Coronary artery (tissue), 2 donors: Measurements from ENCODE around the gene ALKBH5.
A peak's percentile ranks its signal among the peaks of the same experiment; 100 is the strongest.

Experiments used
- DNase-seq: peaks from one replicate; pipeline ENCODE4 v3.0.0-alpha.2; 2017; ENCODE audit warnings: low spot score
- H3K27ac ChIP-seq, 2 donors: fragments of 200-600 bp; sonication (generic); one replicate each; pipeline ENCODE4 v1.5.1; 2016 to 2019
- H3K4me3 ChIP-seq: fragments of 200-600 bp; sonication (generic); 2 replicates; pipeline ENCODE4 v1.5.1; 2016; ENCODE audit warnings: mild to moderate bottlenecking, moderate library complexity
- CTCF ChIP-seq: fragments of 200-600 bp; sonication (generic); IDR thresholded peaks from one replicate; pipeline ENCODE4 v1.5.1; 2019; ENCODE audit warnings: antibody characterized with exemption

Gene ALKBH5

DNA sequence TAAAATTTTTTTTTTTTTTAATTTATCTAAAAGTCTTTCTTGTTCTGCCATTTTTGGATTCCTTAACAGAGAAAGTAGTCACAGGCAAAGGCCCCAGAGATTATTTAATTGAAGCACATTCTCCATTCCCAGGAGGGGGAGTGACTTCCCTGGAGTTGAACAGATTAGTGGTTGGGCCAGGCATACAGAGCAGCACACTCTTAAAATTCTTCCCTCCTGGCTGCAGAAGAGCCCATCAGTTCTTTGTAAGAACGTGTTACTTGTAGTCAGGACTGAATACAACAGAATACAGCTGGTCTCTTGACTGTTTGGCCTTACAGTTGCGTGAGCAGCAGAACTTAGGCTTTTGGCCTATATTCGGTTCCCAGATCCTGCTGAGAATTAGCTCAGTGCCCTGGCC is 1.8 kb downstream of the ALKBH5 start:
- Histone ChIP-seq H3K27ac (peak overlapping the region; percentile 57 to 99), H3K4me3 (peak overlapping the region; percentile 89)
- no peak for DNase-seq
- TF ChIP-seq CTCF, result no peak

- peak overlapping the region; percentile 57 to 99 for H3K27ac ChIP-seq
- no peak for TF ChIP-seq CTCF
- peak overlapping the region; percentile 89 for H3K4me3 ChIP-seq
- no peak for DNase-seq
These were observed 2.4 kb downstream of the ALKBH5 start for GRCh38 chr17:18185832-18186626.

DNA sequence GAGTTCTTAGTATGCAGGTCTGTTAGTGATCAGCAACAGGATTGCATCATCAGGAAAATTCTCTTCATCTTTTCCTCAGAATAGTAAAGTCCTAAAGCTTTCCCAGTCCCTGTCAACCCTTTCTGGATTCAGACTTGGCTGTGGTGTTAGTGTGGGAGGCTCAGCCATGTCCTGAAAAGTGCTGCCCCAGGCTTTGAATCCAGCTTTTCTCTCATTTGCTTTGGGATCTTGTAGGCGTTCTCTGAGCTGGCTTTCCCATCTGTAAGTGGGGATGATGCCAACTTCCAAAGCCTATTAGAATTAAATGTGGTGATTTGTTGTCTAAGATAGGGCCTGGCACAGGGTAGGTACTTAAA is 3.0 kb downstream of the ALKBH5 start:
- Histone ChIP-seq H3K27ac (peak overlapping the region; percentile 57 to 99), H3K4me3 (peak overlapping the region; percentile 89)
- TF ChIP-seq CTCF, result no peak
- DNase-seq, result no peak

- peak overlapping the region; percentile 89 for H3K4me3 ChIP-seq
- no peak for TF ChIP-seq CTCF
- peak overlapping the region; percentile 57 to 99 for H3K27ac ChIP-seq
- DNase-seq, result no peak
These were observed 3.6 kb downstream of the ALKBH5 start for GRCh38 chr17:18187226-18187625.

DNA sequence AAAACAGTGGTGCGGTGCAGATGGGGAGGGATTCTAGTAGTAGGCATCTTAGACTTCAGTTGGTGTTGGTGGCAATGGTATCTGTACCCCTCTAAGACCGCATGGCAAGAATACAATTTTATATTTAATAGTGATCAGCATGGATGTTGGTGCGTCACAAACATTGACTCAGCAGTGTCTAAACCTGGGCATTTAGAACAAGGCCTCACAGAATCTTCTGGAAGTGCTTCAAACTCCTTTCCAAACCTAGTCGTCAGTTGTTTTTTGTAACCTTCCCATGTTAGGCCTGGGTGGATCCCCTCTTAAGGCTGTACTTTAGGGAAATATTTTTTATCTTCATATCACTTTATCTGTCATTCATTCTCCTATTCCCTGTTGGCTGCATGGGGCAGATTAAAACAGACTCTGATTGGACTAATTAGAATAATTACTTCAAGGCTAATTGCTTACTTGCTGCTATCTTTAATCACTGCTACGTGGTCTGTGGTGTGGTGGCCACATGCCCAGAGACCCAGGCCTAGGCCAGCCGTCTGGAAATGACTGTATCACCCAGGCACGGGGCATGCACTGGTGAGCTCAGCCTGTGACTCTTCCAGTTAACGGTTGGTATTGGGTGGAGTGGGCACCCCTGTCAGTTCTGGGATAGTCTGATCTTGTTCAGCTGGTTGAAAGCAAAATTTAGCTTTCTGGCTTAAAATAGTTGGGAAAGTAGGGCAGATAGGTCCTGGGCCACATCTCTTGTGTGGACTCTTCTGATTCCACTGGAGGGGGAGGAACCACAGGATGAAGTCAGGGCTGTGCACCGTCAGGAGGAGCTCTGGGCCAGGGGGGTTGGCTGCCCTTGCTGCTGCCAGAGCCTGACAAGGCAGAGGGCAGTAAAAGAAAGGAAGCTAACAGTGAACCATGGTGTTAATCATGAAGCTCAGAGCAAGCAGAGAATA is 4.5 kb downstream of the ALKBH5 start:
- TF ChIP-seq CTCF, result no peak
- no peak for DNase-seq
- peak overlapping the region; percentile 57 to 99 for H3K27ac ChIP-seq
- peak overlapping the region; percentile 89 for H3K4me3 ChIP-seq

DNA sequence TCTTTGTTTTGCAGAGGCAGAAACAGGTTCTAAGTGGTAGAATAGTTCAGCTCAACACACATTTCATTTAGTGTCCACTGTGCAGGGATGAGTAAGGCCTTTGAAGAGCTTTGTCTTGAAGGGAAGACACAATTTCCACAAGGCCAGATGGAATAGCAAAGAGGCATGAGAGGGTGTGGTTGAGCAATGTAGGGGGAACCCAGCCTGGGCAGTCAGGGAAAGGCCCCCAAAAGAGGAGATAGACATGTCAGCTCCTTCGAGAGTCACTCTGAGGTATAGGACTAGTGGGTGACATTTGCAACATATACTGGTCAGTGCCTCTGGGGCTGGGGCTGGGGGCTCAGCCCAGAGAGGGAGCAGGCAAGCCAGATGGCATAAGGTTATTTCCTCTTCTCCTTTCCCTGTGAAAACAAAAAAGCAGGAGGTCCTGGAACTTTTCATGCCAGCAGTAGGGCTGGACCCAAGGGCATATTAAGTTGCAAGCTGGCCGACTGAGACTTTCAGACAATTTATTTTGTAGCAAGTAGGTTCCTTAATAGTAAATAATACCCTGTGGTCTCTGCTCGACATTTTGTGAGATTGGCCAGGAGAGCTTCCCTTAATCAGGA is 7.1 kb downstream of the ALKBH5 start:
- DNase-seq, result no peak
- Histone ChIP-seq H3K4me3 (peak overlapping the region; percentile 32), H3K27ac (peak overlapping the region in 1 of 2 donors; percentile 39)
- no peak for TF ChIP-seq CTCF
